Measurements from ENCODE around the gene PHF23. TPM values are rescaled to one million over a fixed set of nuclear protein-coding genes. Genes with fewer than 3 reads are reported as not detected.
A peak's percentile ranks its signal among the peaks of the same experiment; 100 is the strongest.

Gene PHF23
- total RNA-seq, 1 experiment from 2014 or later, result 45.8 TPM

DNA sequence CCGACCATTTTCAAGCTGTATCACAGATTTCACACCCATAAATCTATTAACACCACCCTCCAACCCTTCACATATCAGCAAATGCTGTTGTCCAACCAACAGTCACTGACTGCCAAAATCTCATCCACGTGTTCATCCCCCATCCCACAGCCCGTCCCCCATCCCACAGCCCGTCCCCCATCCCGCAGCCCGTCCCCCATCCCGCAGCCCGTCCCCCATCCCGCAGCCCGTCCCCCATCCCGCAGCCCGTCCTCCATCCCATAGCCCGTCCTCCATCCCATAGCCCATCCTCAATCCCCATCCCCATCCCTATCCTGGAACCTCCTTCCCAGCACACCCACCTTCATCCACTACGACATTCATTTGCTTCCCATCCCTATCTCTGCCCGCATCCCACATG is 33.7 kb downstream of the PHF23 start:
- Mint-ChIP-seq H3K9me3 (no peaks in the 10 kb centered on the region), H3K4me1 (peaks cover 44% of the 10 kb centered on the region), H3K27me3 (ENCODE audit: low read depth) (no peaks in the 10 kb centered on the region), H3K36me3 (peaks cover 21% of the 10 kb centered on the region), H3K4me3 (peak overlapping the region; percentile 71), H3K27ac (peak overlapping the region; percentile 78)
- ChIA-PET POLR2A (no interaction called here), CTCF (interaction anchor here (0.6 kb wide), 1 partner anchor 161 kb away, joined by 3 read pairs; no protein-coding TSS in a partner anchor)
- ATAC-seq, result no peak
- TF ChIP-seq, protein P1, sequence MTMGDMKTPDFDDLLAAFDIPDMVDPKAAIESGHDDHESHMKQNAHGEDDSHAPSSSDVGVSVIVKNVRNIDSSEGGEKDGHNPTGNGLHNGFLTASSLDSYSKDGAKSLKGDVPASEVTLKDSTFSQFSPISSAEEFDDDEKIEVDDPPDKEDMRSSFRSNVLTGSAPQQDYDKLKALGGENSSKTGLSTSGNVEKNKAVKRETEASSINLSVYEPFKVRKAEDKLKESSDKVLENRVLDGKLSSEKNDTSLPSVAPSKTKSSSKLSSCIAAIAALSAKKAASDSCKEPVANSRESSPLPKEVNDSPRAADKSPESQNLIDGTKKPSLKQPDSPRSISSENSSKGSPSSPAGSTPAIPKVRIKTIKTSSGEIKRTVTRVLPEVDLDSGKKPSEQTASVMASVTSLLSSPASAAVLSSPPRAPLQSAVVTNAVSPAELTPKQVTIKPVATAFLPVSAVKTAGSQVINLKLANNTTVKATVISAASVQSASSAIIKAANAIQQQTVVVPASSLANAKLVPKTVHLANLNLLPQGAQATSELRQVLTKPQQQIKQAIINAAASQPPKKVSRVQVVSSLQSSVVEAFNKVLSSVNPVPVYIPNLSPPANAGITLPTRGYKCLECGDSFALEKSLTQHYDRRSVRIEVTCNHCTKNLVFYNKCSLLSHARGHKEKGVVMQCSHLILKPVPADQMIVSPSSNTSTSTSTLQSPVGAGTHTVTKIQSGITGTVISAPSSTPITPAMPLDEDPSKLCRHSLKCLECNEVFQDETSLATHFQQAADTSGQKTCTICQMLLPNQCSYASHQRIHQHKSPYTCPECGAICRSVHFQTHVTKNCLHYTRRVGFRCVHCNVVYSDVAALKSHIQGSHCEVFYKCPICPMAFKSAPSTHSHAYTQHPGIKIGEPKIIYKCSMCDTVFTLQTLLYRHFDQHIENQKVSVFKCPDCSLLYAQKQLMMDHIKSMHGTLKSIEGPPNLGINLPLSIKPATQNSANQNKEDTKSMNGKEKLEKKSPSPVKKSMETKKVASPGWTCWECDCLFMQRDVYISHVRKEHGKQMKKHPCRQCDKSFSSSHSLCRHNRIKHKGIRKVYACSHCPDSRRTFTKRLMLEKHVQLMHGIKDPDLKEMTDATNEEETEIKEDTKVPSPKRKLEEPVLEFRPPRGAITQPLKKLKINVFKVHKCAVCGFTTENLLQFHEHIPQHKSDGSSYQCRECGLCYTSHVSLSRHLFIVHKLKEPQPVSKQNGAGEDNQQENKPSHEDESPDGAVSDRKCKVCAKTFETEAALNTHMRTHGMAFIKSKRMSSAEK (CRISPR knock-in tag; IDR thresholded peaks at IDR 0.05; ENCODE audit: borderline replicate concordance), result no peak
- no peak for TF ChIP-seq HMGA2 (CRISPR knock-in tag; IDR thresholded peaks at IDR 0.05)
- no peak for TF ChIP-seq ZNF396 (CRISPR knock-in tag; IDR thresholded peaks at IDR 0.05; ENCODE audit: borderline replicate concordance)
- TF ChIP-seq, protein P2, sequence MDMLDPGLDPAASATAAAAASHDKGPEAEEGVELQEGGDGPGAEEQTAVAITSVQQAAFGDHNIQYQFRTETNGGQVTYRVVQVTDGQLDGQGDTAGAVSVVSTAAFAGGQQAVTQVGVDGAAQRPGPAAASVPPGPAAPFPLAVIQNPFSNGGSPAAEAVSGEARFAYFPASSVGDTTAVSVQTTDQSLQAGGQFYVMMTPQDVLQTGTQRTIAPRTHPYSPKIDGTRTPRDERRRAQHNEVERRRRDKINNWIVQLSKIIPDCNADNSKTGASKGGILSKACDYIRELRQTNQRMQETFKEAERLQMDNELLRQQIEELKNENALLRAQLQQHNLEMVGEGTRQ (CRISPR knock-in tag; IDR thresholded peaks at IDR 0.05), result no peak
- no peak for TF ChIP-seq ZNF416 (CRISPR knock-in tag; IDR thresholded peaks at IDR 0.05)
- TF ChIP-seq EMX1 (CRISPR knock-in tag; IDR thresholded peaks at IDR 0.05), result no peak
- TF ChIP-seq, protein P3, sequence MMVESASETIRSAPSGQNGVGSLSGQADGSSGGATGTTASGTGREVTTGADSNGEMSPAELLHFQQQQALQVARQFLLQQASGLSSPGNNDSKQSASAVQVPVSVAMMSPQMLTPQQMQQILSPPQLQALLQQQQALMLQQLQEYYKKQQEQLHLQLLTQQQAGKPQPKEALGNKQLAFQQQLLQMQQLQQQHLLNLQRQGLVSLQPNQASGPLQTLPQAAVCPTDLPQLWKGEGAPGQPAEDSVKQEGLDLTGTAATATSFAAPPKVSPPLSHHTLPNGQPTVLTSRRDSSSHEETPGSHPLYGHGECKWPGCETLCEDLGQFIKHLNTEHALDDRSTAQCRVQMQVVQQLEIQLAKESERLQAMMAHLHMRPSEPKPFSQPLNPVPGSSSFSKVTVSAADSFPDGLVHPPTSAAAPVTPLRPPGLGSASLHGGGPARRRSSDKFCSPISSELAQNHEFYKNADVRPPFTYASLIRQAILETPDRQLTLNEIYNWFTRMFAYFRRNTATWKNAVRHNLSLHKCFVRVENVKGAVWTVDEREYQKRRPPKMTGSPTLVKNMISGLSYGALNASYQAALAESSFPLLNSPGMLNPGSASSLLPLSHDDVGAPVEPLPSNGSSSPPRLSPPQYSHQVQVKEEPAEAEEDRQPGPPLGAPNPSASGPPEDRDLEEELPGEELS (CRISPR knock-in tag; IDR thresholded peaks at IDR 0.05), result no peak
- TF ChIP-seq, protein P4, sequence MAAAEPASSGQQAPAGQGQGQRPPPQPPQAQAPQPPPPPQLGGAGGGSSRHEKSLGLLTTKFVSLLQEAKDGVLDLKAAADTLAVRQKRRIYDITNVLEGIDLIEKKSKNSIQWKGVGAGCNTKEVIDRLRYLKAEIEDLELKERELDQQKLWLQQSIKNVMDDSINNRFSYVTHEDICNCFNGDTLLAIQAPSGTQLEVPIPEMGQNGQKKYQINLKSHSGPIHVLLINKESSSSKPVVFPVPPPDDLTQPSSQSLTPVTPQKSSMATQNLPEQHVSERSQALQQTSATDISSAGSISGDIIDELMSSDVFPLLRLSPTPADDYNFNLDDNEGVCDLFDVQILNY (CRISPR knock-in tag; IDR thresholded peaks at IDR 0.05), result no peak
- no peak for TF ChIP-seq RELA (CRISPR knock-in tag; IDR thresholded peaks at IDR 0.05; ENCODE audit: borderline replicate concordance)
- TF ChIP-seq SOX15 (CRISPR knock-in tag; IDR thresholded peaks at IDR 0.05), result no peak
- TF ChIP-seq, protein P5, sequence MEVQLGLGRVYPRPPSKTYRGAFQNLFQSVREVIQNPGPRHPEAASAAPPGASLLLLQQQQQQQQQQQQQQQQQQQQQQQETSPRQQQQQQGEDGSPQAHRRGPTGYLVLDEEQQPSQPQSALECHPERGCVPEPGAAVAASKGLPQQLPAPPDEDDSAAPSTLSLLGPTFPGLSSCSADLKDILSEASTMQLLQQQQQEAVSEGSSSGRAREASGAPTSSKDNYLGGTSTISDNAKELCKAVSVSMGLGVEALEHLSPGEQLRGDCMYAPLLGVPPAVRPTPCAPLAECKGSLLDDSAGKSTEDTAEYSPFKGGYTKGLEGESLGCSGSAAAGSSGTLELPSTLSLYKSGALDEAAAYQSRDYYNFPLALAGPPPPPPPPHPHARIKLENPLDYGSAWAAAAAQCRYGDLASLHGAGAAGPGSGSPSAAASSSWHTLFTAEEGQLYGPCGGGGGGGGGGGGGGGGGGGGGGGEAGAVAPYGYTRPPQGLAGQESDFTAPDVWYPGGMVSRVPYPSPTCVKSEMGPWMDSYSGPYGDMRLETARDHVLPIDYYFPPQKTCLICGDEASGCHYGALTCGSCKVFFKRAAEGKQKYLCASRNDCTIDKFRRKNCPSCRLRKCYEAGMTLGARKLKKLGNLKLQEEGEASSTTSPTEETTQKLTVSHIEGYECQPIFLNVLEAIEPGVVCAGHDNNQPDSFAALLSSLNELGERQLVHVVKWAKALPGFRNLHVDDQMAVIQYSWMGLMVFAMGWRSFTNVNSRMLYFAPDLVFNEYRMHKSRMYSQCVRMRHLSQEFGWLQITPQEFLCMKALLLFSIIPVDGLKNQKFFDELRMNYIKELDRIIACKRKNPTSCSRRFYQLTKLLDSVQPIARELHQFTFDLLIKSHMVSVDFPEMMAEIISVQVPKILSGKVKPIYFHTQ (CRISPR knock-in tag; IDR thresholded peaks at IDR 0.05), result no peak
- no peak for TF ChIP-seq NFE2L1 (CRISPR knock-in tag; IDR thresholded peaks at IDR 0.05)
- no peak for TF ChIP-seq ZBTB21 (CRISPR knock-in tag; IDR thresholded peaks at IDR 0.05; ENCODE audit: borderline replicate concordance)
- TF ChIP-seq OVOL2 (CRISPR knock-in tag; IDR thresholded peaks at IDR 0.05; ENCODE audit: borderline replicate concordance), result no peak
- TF ChIP-seq, protein P6, sequence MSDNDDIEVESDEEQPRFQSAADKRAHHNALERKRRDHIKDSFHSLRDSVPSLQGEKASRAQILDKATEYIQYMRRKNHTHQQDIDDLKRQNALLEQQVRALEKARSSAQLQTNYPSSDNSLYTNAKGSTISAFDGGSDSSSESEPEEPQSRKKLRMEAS (CRISPR knock-in tag; IDR thresholded peaks at IDR 0.05), result no peak
- no peak for TF ChIP-seq FOXP1 (CRISPR knock-in tag; IDR thresholded peaks at IDR 0.05; ENCODE audit: borderline replicate concordance)
- no peak for DNase-seq (ENCODE audit: low spot score)
